ENCODE measurements around the gene RAPGEF1.
A peak's percentile ranks its signal among the peaks of the same experiment; 100 is the strongest.
"Not testable (repeated sequence)": the region's sequence is repeated elsewhere in the genome, so short reads cannot be mapped to it uniquely, and the experiment has no call there.

RAPGEF1 gene

GRCh38 chr9:131754846-131755245 lies 15.0 kb upstream of the RAPGEF1 start:
- H3K27ac ChIP-seq, result no peak overlapping the region
- POLR2A ChIA-PET (ENCODE audit: low non-redundant PET), result no interaction called here
- no peak for DNase-seq (ENCODE audit: low spot score)
- CTCF ChIA-PET, result interaction anchor here (0.5 to 1.9 kb wide), 26 partner anchors 9 to 897 kb away, joined by 3 to 9 read pairs (median 4); no protein-coding TSS in a partner anchor
- TF ChIP-seq CTCF (conservative IDR thresholded peaks at IDR 0.05; ENCODE audit: low read depth), result no peak

GRCh38 chr9:131753751-131754150 lies 13.9 kb upstream of the RAPGEF1 start:
- H3K27ac ChIP-seq; DNase-seq (ENCODE audit: low spot score); POLR2A ChIA-PET (ENCODE audit: low non-redundant PET): not testable (repeated sequence)
- CTCF ChIA-PET, result interaction anchor here (0.6 kb wide), 2 partner anchors 18 to 354 kb away, joined by 4 to 5 read pairs; no protein-coding TSS in a partner anchor

GRCh38 chr9:131752231-131752884 lies 12.5 kb upstream of the RAPGEF1 start:
- CTCF ChIA-PET, result interaction anchor here (0.6 kb wide), 1 partner anchor 434 kb away, joined by 3 read pairs; no protein-coding TSS in a partner anchor
- POLR2A ChIA-PET (ENCODE audit: low non-redundant PET), result no interaction called here
- no peak for DNase-seq (ENCODE audit: low spot score)
- H3K27ac ChIP-seq, result no peak overlapping the region
- no peak for TF ChIP-seq CTCF (conservative IDR thresholded peaks at IDR 0.05; ENCODE audit: low read depth)

GRCh38 chr9:131748411-131748955 lies 8.6 kb upstream of the RAPGEF1 start:
- H3K27ac ChIP-seq, result no peak overlapping the region
- no peak for TF ChIP-seq CTCF (conservative IDR thresholded peaks at IDR 0.05; ENCODE audit: low read depth)
- ChIA-PET POLR2A (ENCODE audit: low non-redundant PET) (no interaction called here), CTCF (interaction anchor here (0.6 to 2.9 kb wide), 4 partner anchors 8 to 158 kb away, joined by 3 to 15 read pairs (median 4); no protein-coding TSS in a partner anchor)
- DNase-seq (ENCODE audit: low spot score), result no peak

- ChIA-PET CTCF (interaction anchor here (0.6 to 2.9 kb wide), 5 partner anchors 69 to 1560 kb away, joined by 3 to 15 read pairs (median 4); no protein-coding TSS in a partner anchor), POLR2A (ENCODE audit: low non-redundant PET) (no interaction called here)
- H3K27ac ChIP-seq, result no peak overlapping the region
- DNase-seq (ENCODE audit: low spot score), result no peak
- TF ChIP-seq CTCF (conservative IDR thresholded peaks at IDR 0.05; ENCODE audit: low read depth), result peak; percentile 80
Measured at GRCh38 chr9:131747352-131747751, 7.5 kb upstream of the RAPGEF1 start.

GRCh38 chr9:131745610-131746009 lies 5.7 kb upstream of the RAPGEF1 start:
- no peak for TF ChIP-seq CTCF (conservative IDR thresholded peaks at IDR 0.05; ENCODE audit: low read depth)
- no peak for DNase-seq (ENCODE audit: low spot score)
- ChIA-PET CTCF (interaction anchor here (0.8 to 3.4 kb wide), 3 partner anchors 10 to 154 kb away, joined by 3 to 15 read pairs (median 7); no protein-coding TSS in a partner anchor), POLR2A (ENCODE audit: low non-redundant PET) (no interaction called here)
- no peak overlapping the region for H3K27ac ChIP-seq

GRCh38 chr9:131744720-131745201 lies 4.9 kb upstream of the RAPGEF1 start:
- ChIA-PET POLR2A (ENCODE audit: low non-redundant PET) (no interaction called here), CTCF (interaction anchor here (0.6 to 3.4 kb wide), 4 partner anchors 11 to 153 kb away, joined by 3 to 15 read pairs (median 7); no protein-coding TSS in a partner anchor)
- TF ChIP-seq CTCF (conservative IDR thresholded peaks at IDR 0.05; ENCODE audit: low read depth), result no peak
- no peak for DNase-seq (ENCODE audit: low spot score)
- no peak overlapping the region for H3K27ac ChIP-seq

Data from RWPE1 (cell line).